ENCODE data around the gene CDK16. TPM values are rescaled to one million over a fixed set of nuclear protein-coding genes. Genes with fewer than 3 reads are reported as not detected.

CDK16 gene
- total and polyA plus RNA-seq, 8 donors: 31.2 to 156 (median 47.4) TPM

DNA sequence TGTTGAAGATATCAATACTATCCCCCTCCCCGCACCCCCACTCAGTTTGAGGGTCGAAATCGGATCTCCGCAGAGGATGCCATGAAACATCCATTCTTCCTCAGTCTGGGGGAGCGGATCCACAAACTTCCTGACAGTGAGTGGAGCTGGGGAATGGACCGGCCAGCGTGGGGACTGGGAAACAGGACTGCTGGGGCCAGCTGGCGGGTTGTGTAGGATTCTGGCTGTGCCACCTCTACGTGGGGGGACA, 8.8 kb downstream of the CDK16 start:
- no peak overlapping the region for H3K27ac ChIP-seq
- no peak for TF ChIP-seq POLR2A (IDR thresholded peaks at IDR 0.05)
- peaks cover 39 to 69% (median 67%) of the 10 kb centered on the region in 4 donors for H3K36me3 ChIP-seq
- no peaks in the 10 kb centered on the region for H3K27me3 ChIP-seq
- DNase-seq: no peak
- no peak overlapping the region for H3K4me3 ChIP-seq
- 90 to 95% (median 92%) methylated on average over 9 of the region's 9 CpGs for WGBS, 5 donors
- intact Hi-C loops (cut with DNase I; ENCODE audit: low total_unique reads): no loop called here
- no peaks in the 10 kb centered on the region for H3K9me3 ChIP-seq
- H3K4me1 ChIP-seq: peaks cover 0 to 2% (median 0%) of the 10 kb centered on the region in 4 donors

DNA sequence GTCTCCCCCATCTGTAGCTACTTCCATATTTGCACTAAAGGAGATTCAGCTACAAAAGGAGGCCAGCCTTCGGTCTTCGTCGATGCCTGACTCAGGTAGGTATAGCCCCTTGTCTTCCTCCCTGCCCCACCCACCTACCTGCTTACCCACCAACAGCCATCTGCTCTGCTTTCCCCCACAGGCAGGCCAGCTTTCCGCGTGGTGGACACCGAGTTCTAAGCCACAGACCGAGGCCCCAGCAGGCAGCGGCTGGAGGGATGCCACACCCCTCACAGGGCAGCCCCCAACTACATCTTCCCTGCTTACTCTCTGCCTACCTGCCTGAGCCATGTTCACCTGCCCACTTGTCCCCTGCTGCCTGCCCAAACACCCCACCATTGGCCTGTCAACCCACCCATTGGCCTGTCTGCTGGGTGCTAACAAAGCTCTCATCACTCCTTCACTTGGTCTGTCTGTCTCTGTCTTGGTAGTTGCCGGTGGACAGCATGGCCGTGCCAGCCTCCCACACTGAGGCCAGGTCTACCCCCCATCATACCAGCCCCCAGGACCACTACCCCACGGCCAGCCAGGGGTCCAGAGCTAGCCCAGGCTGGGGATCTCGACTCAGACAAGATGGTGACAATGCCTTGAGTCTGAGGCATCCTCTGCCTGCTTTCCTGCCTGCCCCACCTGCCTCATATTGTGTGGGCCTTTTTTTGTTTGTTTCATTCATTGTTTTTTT, 10.2 kb downstream of the CDK16 start:
- 93 to 100% (median 94%) methylated on average over 3 to 12 of the region's 12 CpGs for WGBS, 5 donors

DNA sequence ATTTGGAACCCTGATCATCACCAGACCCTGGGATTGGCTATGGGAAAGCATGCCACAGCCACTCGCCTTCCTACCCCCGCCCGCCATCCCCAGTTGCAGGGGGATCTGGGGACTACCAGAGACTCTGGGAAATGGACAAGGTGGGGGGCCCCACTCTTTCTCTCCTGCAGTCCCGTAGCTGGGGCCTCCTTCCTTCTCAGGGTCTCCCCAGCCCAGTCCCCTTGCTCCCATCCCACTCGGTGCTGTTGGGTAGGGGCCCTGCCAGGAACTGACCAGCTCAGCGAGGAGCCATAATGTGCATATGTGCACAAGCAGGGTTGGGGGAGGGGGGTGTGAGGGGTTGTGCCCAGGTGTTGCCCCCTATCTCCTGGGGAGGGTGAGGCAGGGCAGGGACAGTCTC, 10.9 kb downstream of the CDK16 start:
- peaks cover 31 to 54% (median 52%) of the 10 kb centered on the region in 4 donors for H3K36me3 ChIP-seq
- intact Hi-C loops (cut with DNase I; ENCODE audit: low total_unique reads): no loop called here
- 91 to 100% (median 96%) methylated on average over 3 to 6 of the region's 6 CpGs; no CpG with 5 or more reads in 1 of the 5 donors for WGBS, 5 donors
- peaks cover 0 to 11% (median 0%) of the 10 kb centered on the region in 3 donors for H3K27me3 ChIP-seq
- H3K4me1 ChIP-seq: peaks cover 0 to 7% (median 0%) of the 10 kb centered on the region in 4 donors
- H3K27ac ChIP-seq: no peak overlapping the region
- TF ChIP-seq POLR2AphosphoS5 (IDR thresholded peaks at IDR 0.05) (no peak), EP300 (IDR thresholded peaks at IDR 0.05) (no peak), POLR2A (IDR thresholded peaks at IDR 0.05) (no peak)
- TF ChIP-seq, protein P1, sequence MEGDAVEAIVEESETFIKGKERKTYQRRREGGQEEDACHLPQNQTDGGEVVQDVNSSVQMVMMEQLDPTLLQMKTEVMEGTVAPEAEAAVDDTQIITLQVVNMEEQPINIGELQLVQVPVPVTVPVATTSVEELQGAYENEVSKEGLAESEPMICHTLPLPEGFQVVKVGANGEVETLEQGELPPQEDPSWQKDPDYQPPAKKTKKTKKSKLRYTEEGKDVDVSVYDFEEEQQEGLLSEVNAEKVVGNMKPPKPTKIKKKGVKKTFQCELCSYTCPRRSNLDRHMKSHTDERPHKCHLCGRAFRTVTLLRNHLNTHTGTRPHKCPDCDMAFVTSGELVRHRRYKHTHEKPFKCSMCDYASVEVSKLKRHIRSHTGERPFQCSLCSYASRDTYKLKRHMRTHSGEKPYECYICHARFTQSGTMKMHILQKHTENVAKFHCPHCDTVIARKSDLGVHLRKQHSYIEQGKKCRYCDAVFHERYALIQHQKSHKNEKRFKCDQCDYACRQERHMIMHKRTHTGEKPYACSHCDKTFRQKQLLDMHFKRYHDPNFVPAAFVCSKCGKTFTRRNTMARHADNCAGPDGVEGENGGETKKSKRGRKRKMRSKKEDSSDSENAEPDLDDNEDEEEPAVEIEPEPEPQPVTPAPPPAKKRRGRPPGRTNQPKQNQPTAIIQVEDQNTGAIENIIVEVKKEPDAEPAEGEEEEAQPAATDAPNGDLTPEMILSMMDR (IDR thresholded peaks at IDR 0.05): no peak
- no peak for DNase-seq
- no peak overlapping the region for H3K4me3 ChIP-seq
- no peaks in the 10 kb centered on the region for H3K9me3 ChIP-seq

More for the DNA sequence above, 10.2 kb downstream of the CDK16 start:
- TF ChIP-seq EP300 (IDR thresholded peaks at IDR 0.05) (no peak), POLR2A (IDR thresholded peaks at IDR 0.05) (no peak), POLR2AphosphoS5 (IDR thresholded peaks at IDR 0.05) (no peak)
- TF ChIP-seq, protein P1 (IDR thresholded peaks at IDR 0.05): no peak
- DNase-seq: no peak
- intact Hi-C loops (cut with DNase I; ENCODE audit: low total_unique reads): no loop called here
- Histone ChIP-seq H3K9me3 (no peaks in the 10 kb centered on the region), H3K27ac (no peak overlapping the region), H3K36me3 (peaks cover 39 to 61% (median 59%) of the 10 kb centered on the region in 4 donors), H3K4me1 (peaks cover 0 to 7% (median 0%) of the 10 kb centered on the region in 4 donors), H3K27me3 (peaks cover 0 to 11% (median 0%) of the 10 kb centered on the region in 3 donors), H3K4me3 (no peak overlapping the region)

DNA sequence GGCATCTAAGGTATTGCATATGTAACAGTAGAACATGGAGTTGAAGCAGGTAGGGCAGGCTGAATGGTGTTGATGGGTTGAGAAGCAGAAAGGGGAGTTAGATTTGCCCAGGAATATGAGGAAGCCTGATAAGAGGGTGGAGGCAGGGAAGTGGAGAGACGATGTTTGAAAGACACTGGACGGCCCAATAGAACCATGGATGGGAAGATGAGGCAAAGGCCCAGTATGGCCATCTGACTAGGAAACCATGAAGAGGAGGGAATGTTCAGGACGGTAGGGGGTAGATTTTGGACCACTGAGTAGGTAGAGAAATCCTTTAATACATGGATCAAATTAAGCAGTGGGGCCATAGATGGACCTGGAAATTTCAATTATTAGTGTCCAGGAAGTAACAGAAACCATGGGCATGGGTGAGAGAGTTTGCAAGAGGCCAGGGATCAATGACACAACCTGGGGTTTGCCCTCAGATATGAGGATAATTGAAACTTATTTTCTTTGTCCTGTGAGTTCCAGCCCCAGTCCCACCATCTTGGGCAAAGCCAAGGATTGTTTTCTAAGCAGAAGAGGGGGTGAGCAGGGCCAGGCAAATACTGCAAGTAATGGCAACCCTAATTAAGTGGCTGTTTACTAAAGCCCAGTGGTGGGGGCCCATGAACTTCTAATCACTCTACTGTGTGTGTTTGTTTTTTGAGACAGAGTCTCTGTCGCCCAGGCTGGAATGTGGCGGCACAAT, 11.8 kb downstream of the CDK16 start:
- TF ChIP-seq, protein P1 (IDR thresholded peaks at IDR 0.05): no peak
- peaks cover 0 to 7% (median 0%) of the 10 kb centered on the region in 4 donors for H3K4me1 ChIP-seq
- intact Hi-C loops (cut with DNase I; ENCODE audit: low total_unique reads): no loop called here
- H3K4me3 ChIP-seq: no peak overlapping the region
- H3K36me3 ChIP-seq: peaks cover 23 to 45% (median 43%) of the 10 kb centered on the region in 4 donors
- H3K27me3 ChIP-seq: peaks cover 0 to 11% (median 0%) of the 10 kb centered on the region in 3 donors
- no peaks in the 10 kb centered on the region for H3K9me3 ChIP-seq
- WGBS, 5 donors: 76 to 93% (median 83%) methylated on average over 5 of the region's 5 CpGs
- DNase-seq: no peak
- H3K27ac ChIP-seq: no peak overlapping the region

All from stomach (tissue), 9 donors.